Fibroblast of the aortic adventitia (primary cell): ENCODE measurements around the gene CAP1. TPM values are rescaled to one million over a fixed set of nuclear protein-coding genes. Genes with fewer than 3 reads are reported as not detected.

ENCODE experiments used
- DNase-seq: peaks from one replicate; pipeline ENCODE4 v3.0.0-alpha.2; 2010; ENCODE audit warnings: low read depth
- H3K4me3 ChIP-seq: 2 replicates; pipeline ENCODE4 v1.5.1; 2011; ENCODE audit warnings: low read depth, mild to moderate bottlenecking, control low read depth, low read length, moderate library complexity
- CTCF ChIP-seq: IDR thresholded peaks from 2 replicates; pipeline ENCODE4 v1.5.1; 2011; ENCODE audit warnings: mild to moderate bottlenecking, low read length, control low read depth, inconsistent platforms; ENCODE audit not compliant: insufficient read depth
- total RNA-seq: library from RNA; depleted of rRNA; stranded (reverse); fragments of >200 nt; gene quantifications from 2 replicates; pipeline ENCODE4 v1.2.3, GENCODE V29; 2012; ENCODE audit warnings: low replicate concordance

Gene CAP1
- total RNA-seq, 1 donor, result 376 TPM

- TF ChIP-seq CTCF, result no peak
- DNase-seq, result no peak
- H3K4me3 ChIP-seq, result peak overlapping the region; percentile 98
These were observed 923 bp downstream of the CAP1 start for GRCh38 chr1:40041466-40041838.

- no peak for DNase-seq
- no peak for TF ChIP-seq CTCF
- H3K4me3 ChIP-seq, result peak overlapping the region; percentile 98
These were observed 1.8 kb downstream of the CAP1 start for GRCh38 chr1:40042341-40042740.

GRCh38 chr1:40044110-40044509 lies 3.6 kb downstream of the CAP1 start:
- no peak overlapping the region for H3K4me3 ChIP-seq
- no peak for DNase-seq
- no peak for TF ChIP-seq CTCF

GRCh38 chr1:40045182-40045581 lies 4.7 kb downstream of the CAP1 start:
- DNase-seq, result no peak
- no peak for TF ChIP-seq CTCF
- H3K4me3 ChIP-seq, result no peak overlapping the region

GRCh38 chr1:40045766-40046165 lies 5.2 kb downstream of the CAP1 start:
- no peak for DNase-seq
- TF ChIP-seq CTCF, result no peak
- H3K4me3 ChIP-seq, result no peak overlapping the region

GRCh38 chr1:40047276-40047675 lies 6.7 kb downstream of the CAP1 start:
- H3K4me3 ChIP-seq, result no peak overlapping the region
- DNase-seq, result no peak
- TF ChIP-seq CTCF, result no peak

- no peak for DNase-seq
- TF ChIP-seq CTCF, result no peak
- no peak overlapping the region for H3K4me3 ChIP-seq
These were observed 7.2 kb downstream of the CAP1 start for GRCh38 chr1:40047769-40048168.
